Measurements from ENCODE around the gene PDZD4. TPM values are rescaled to one million over a fixed set of nuclear protein-coding genes. Genes with fewer than 3 reads are reported as not detected.

The PDZD4 gene
- total RNA-seq, 1 donor from 2014 or later, result 36.6 TPM

Other genes with a start within 250 kb of the PDZD4 start
- 11.9 TPM for gene CCNQ, start 231.4 kb downstream of the PDZD4 start, total RNA-seq
- gene DUSP9, start 183.3 kb downstream of the PDZD4 start, total RNA-seq, result 0.13 TPM
- 1.6 TPM for gene PNCK, start 156.7 kb downstream of the PDZD4 start, total RNA-seq
- gene SLC6A8, start 142.6 kb downstream of the PDZD4 start, total RNA-seq, result 23.2 TPM
- gene BCAP31, start 106.2 kb downstream of the PDZD4 start, total RNA-seq, result 124 TPM
- gene ABCD1, start 105.7 kb downstream of the PDZD4 start, total RNA-seq, result 10.1 TPM
- gene PLXNB3, start 66.3 kb downstream of the PDZD4 start, total RNA-seq, result 73.1 TPM
- 1.1 TPM for gene SRPK3, start 49.5 kb downstream of the PDZD4 start, total RNA-seq
- gene IDH3G, start 36.2 kb downstream of the PDZD4 start, total RNA-seq, result 39.9 TPM
- 110 TPM for gene SSR4, start 35.9 kb downstream of the PDZD4 start, total RNA-seq
- 83.2 TPM for gene L1CAM, start 55.6 kb upstream of the PDZD4 start, total RNA-seq
- 5.6 TPM for gene AVPR2, start 74.1 kb upstream of the PDZD4 start, total RNA-seq
- gene ARHGAP4, start 95.7 kb upstream of the PDZD4 start, total RNA-seq, result 50.7 TPM
- 73.6 TPM for gene NAA10, start 104.5 kb upstream of the PDZD4 start, total RNA-seq
- gene RENBP, start 114.1 kb upstream of the PDZD4 start, total RNA-seq, result 23.0 TPM
- 42.2 TPM for gene HCFC1, start 141.3 kb upstream of the PDZD4 start, total RNA-seq
- gene TMEM187, start 142.2 kb upstream of the PDZD4 start, total RNA-seq, result 10.3 TPM
- 53.9 TPM for gene IRAK1, start 189.4 kb upstream of the PDZD4 start, total RNA-seq